Fibroblast of mammary gland (primary cell): Measurements from ENCODE around the gene CDKAL1.

ENCODE experiments used
- DNase-seq: peaks from one replicate; pipeline ENCODE4 v3.0.0-alpha.2; 2010; ENCODE audit warnings: low read depth
- H3K4me3 ChIP-seq: 2 replicates; pipeline ENCODE4 v1.5.1; 2011; ENCODE audit warnings: low read depth, mild to moderate bottlenecking, low read length, moderate library complexity; ENCODE audit not compliant: control insufficient read depth
- CTCF ChIP-seq: conservative IDR thresholded peaks from 2 replicates; pipeline ENCODE4 v1.5.1; 2011; ENCODE audit warnings: low read depth, low read length, inconsistent platforms; ENCODE audit not compliant: control insufficient read depth, insufficient read depth

Gene CDKAL1

GRCh38 chr6:20997770-20998147 is 463.5 kb downstream of the CDKAL1 start:
- TF ChIP-seq CTCF, result no peak
- DNase-seq, result no peak
- no peak overlapping the region for H3K4me3 ChIP-seq

GRCh38 chr6:20998748-20999448 is 464.6 kb downstream of the CDKAL1 start:
- TF ChIP-seq CTCF, result no peak
- peak; percentile 6 for DNase-seq

GRCh38 chr6:21000331-21000801 is 466.1 kb downstream of the CDKAL1 start:
- DNase-seq, result no peak
- TF ChIP-seq CTCF, result no peak
- no peak overlapping the region for H3K4me3 ChIP-seq

More at GRCh38 chr6:20998748-20999448, 464.6 kb downstream of the CDKAL1 start:
- H3K4me3 ChIP-seq, result no peak overlapping the region

- no peak overlapping the region for H3K4me3 ChIP-seq
- no peak for TF ChIP-seq CTCF
- peak; percentile 21 for DNase-seq
Observed at GRCh38 chr6:21001736-21002135, 467.5 kb downstream of the CDKAL1 start.

- H3K4me3 ChIP-seq, result no peak overlapping the region
- peak; percentile 88 for DNase-seq
Observed at GRCh38 chr6:21003780-21004541, 469.7 kb downstream of the CDKAL1 start.

More at GRCh38 chr6:21003780-21004541, 469.7 kb downstream of the CDKAL1 start:
- TF ChIP-seq CTCF, result no peak
